ENCODE results near the gene COL25A1. TPM values are rescaled to one million over a fixed set of nuclear protein-coding genes. Genes with fewer than 3 reads are reported as not detected.

COL25A1 gene
- total RNA-seq, 1 donor: 6.9 TPM

GRCh38 chr4:109131559-109131958 lies 170.9 kb downstream of the COL25A1 start:
- no peak for DNase-seq (ENCODE audit: low read depth)
- no peak overlapping the region for H3K4me3 ChIP-seq (ENCODE audit: low read depth, low read length)
- TF ChIP-seq CTCF (IDR thresholded peaks at IDR 0.05; ENCODE audit: insufficient read depth, low read depth, low read length): no peak

DNA sequence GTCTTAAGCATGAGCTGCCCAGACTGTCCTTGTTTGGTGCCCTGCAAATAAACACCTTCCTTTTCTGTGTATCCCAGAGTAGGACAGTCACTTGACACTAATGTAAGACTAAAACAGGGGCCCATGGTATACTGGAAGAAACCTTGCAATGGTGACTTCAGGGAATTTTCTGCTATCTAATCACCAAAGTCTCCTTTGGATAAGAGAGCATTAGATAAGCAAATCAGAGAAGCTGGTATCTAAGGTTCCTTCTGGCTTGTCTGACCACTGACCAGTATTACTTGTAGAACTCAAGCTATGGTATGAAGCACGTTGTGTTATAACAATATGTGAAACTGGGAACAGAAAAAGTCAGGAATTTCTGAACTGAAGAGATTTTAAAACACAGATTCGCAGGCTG lies 173.9 kb downstream of the COL25A1 start:
- no peak for DNase-seq (ENCODE audit: low read depth)
- no peak for TF ChIP-seq CTCF (IDR thresholded peaks at IDR 0.05; ENCODE audit: insufficient read depth, low read depth, low read length)
- H3K4me3 ChIP-seq (ENCODE audit: low read depth, low read length): no peak overlapping the region

DNA sequence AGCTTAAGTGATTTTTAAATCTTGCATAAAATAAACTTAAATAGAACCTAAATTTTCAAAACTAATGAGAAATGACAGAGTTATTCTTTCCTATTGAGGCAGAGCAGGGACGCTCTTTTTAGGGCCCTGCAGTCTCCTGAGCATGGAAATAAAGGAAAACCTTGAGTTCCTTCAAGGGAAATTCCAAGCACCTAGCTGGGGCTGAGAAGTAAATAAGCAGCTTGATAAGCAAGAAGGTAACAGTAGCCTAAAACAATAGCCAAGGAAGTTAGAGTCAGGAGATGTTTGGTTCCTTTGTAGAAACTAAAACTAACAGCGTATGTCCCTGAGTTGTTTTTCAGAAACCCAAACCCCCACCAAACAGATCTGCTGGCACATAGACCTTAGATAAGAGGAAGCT lies 174.6 kb downstream of the COL25A1 start:
- DNase-seq (ENCODE audit: low read depth): no peak
- TF ChIP-seq CTCF (IDR thresholded peaks at IDR 0.05; ENCODE audit: insufficient read depth, low read depth, low read length): no peak
- no peak overlapping the region for H3K4me3 ChIP-seq (ENCODE audit: low read depth, low read length)

GRCh38 chr4:109126856-109127255 lies 175.6 kb downstream of the COL25A1 start:
- TF ChIP-seq CTCF (IDR thresholded peaks at IDR 0.05; ENCODE audit: insufficient read depth, low read depth, low read length): no peak
- DNase-seq (ENCODE audit: low read depth): no peak
- H3K4me3 ChIP-seq (ENCODE audit: low read depth, low read length): no peak overlapping the region

GRCh38 chr4:109125084-109125483 lies 177.4 kb downstream of the COL25A1 start:
- DNase-seq (ENCODE audit: low read depth): no peak
- TF ChIP-seq CTCF (IDR thresholded peaks at IDR 0.05; ENCODE audit: insufficient read depth, low read depth, low read length): no peak
- H3K4me3 ChIP-seq (ENCODE audit: low read depth, low read length): no peak overlapping the region

GRCh38 chr4:109123951-109124350 lies 178.5 kb downstream of the COL25A1 start:
- DNase-seq (ENCODE audit: low read depth): no peak
- TF ChIP-seq CTCF (IDR thresholded peaks at IDR 0.05; ENCODE audit: insufficient read depth, low read depth, low read length): no peak
- no peak overlapping the region for H3K4me3 ChIP-seq (ENCODE audit: low read depth, low read length)

GRCh38 chr4:109121561-109121960 lies 180.9 kb downstream of the COL25A1 start:
- no peak for DNase-seq (ENCODE audit: low read depth)
- no peak overlapping the region for H3K4me3 ChIP-seq (ENCODE audit: low read depth, low read length)
- TF ChIP-seq CTCF (IDR thresholded peaks at IDR 0.05; ENCODE audit: insufficient read depth, low read depth, low read length): no peak
